Mucosa of stomach (tissue), 1 donor: ENCODE measurements around the gene KRT6B.

Source experiments
- H3K27me3 ChIP-seq: one replicate; pipeline ENCODE4 v1.7.0; 2013; ENCODE audit warnings: mild to moderate bottlenecking, low read length; ENCODE audit not compliant: control insufficient read depth, insufficient read depth
- H3K36me3 ChIP-seq: one replicate; pipeline ENCODE4 v1.7.0; 2013; ENCODE audit warnings: low read length; ENCODE audit not compliant: control insufficient read depth, insufficient read depth
- H3K4me1 ChIP-seq: one replicate; pipeline ENCODE4 v1.7.0; 2013; ENCODE audit warnings: mild to moderate bottlenecking, low read length; ENCODE audit not compliant: control insufficient read depth, insufficient read depth
- H3K4me3 ChIP-seq: one replicate; pipeline ENCODE4 v1.7.0; 2013; ENCODE audit warnings: low read length
- H3K9ac ChIP-seq: one replicate; pipeline ENCODE4 v1.7.0; 2013; ENCODE audit warnings: mild to moderate bottlenecking, low read length, moderate library complexity
- H3K9me3 ChIP-seq: one replicate; pipeline ENCODE4 v1.7.0; 2013; ENCODE audit warnings: mild to moderate bottlenecking, low read length, moderate library complexity; ENCODE audit not compliant: control insufficient read depth
- donor health status: Pancreatic carcinoma.

The KRT6B gene

GRCh38 chr12:52441320-52441911, 10.5 kb downstream of the KRT6B start:
- Histone ChIP-seq H3K4me1 (peaks cover 25% of the 10 kb centered on the region), H3K27me3 (no peaks in the 10 kb centered on the region), H3K4me3 (no peak overlapping the region), H3K36me3 (no peaks in the 10 kb centered on the region), H3K9me3 (no peaks in the 10 kb centered on the region), H3K9ac (no peak overlapping the region)

DNA sequence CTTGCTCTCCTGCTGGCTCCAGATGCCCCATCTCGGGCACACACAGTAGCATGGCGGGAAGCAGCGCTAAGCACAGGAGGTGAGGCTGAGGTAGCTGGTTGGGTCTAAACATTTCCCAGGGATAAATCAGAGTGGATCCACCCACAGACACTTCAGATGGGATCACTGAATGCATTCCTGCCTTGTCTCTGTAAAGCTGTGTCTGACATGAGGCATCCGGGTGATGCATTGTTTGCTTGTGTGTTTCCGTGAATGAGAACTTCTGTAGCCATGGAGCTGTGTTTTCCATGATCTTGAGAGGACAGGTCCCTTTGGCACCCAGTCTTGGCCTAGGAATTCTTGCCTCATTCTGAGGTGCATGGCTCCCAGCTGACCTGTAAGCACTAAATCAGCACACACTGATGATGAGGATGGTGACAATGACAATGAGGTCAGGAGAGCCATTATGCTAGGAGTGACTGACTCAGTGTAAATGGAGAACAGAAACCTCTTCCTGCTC, 11.1 kb downstream of the KRT6B start:
- Histone ChIP-seq H3K9ac (no peak overlapping the region), H3K36me3 (no peaks in the 10 kb centered on the region), H3K4me3 (no peak overlapping the region), H3K4me1 (peaks cover 30% of the 10 kb centered on the region), H3K9me3 (no peaks in the 10 kb centered on the region), H3K27me3 (no peaks in the 10 kb centered on the region)

DNA sequence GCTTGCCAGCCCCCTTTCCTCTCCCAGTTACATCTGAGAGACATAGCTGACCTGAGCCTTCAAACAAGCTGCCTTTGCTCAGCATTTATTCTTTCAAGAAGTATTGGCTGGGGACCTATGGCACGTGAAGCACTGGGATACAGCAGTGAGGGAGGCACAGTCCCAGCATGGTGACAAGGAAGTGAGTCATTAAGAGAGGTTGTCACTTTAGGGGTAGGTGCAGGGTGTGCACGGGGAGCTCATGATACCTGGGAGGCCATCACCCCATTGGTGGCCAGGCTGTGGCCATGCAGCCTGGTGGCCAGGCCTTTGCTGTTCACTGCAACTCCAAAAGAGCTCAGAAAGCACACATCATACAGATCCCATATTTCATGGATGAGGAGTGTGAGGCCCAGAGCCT, 12.1 kb downstream of the KRT6B start:
- H3K36me3 ChIP-seq = no peaks in the 10 kb centered on the region
- H3K4me3 ChIP-seq = no peak overlapping the region
- no peaks in the 10 kb centered on the region for H3K27me3 ChIP-seq
- H3K9ac ChIP-seq = no peak overlapping the region
- H3K9me3 ChIP-seq = no peaks in the 10 kb centered on the region
- peaks cover 39% of the 10 kb centered on the region for H3K4me1 ChIP-seq

- H3K27me3 ChIP-seq = no peaks in the 10 kb centered on the region
- no peaks in the 10 kb centered on the region for H3K36me3 ChIP-seq
- H3K9ac ChIP-seq = no peak overlapping the region
- H3K4me1 ChIP-seq = peaks cover 37% of the 10 kb centered on the region
- no peaks in the 10 kb centered on the region for H3K9me3 ChIP-seq
- H3K4me3 ChIP-seq = no peak overlapping the region
Observed at GRCh38 chr12:52439420-52439819, 12.5 kb downstream of the KRT6B start.

GRCh38 chr12:52438305-52439301, 13.3 kb downstream of the KRT6B start:
- H3K36me3 ChIP-seq = no peaks in the 10 kb centered on the region
- H3K9me3 ChIP-seq = no peaks in the 10 kb centered on the region
- H3K9ac ChIP-seq = no peak overlapping the region
- no peak overlapping the region for H3K4me3 ChIP-seq
- H3K27me3 ChIP-seq = no peaks in the 10 kb centered on the region
- H3K4me1 ChIP-seq = peaks cover 34% of the 10 kb centered on the region

DNA sequence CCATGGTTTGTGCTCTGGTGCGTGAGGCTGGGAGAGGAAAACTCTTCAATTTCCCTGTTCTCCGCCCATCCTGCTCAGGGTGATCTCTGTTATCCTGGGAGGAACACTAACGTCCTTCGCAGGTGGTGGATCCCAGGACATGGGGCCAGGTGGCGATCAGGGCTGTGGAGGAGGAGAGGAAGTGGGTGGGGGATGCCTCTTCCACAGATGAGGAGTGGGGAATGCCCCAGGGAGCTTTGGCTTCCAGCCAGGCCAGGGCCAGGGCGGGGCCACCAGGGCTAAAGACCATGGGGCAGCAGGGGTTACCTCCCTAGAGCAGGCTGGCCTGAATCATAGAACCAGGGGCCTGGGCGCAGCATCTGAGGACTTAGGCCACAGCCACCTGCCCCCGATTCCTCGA, 14.4 kb downstream of the KRT6B start:
- no peaks in the 10 kb centered on the region for H3K36me3 ChIP-seq
- no peaks in the 10 kb centered on the region for H3K27me3 ChIP-seq
- no peaks in the 10 kb centered on the region for H3K9me3 ChIP-seq
- H3K4me1 ChIP-seq = peaks cover 34% of the 10 kb centered on the region
- no peak overlapping the region for H3K4me3 ChIP-seq
- H3K9ac ChIP-seq = no peak overlapping the region

- no peaks in the 10 kb centered on the region for H3K27me3 ChIP-seq
Observed at GRCh38 chr12:52436828-52437474, 15.0 kb downstream of the KRT6B start.

GRCh38 chr12:52436000-52436827, 15.7 kb downstream of the KRT6B start:
- Histone ChIP-seq H3K4me1 (peaks cover 34% of the 10 kb centered on the region), H3K36me3 (no peaks in the 10 kb centered on the region), H3K9ac (no peak overlapping the region), H3K4me3 (no peak overlapping the region), H3K9me3 (no peaks in the 10 kb centered on the region), H3K27me3 (peaks cover 3% of the 10 kb centered on the region)

More at GRCh38 chr12:52436828-52437474, 15.0 kb downstream of the KRT6B start:
- Histone ChIP-seq H3K9ac (no peak overlapping the region), H3K9me3 (no peaks in the 10 kb centered on the region), H3K4me3 (no peak overlapping the region), H3K4me1 (peaks cover 34% of the 10 kb centered on the region), H3K36me3 (no peaks in the 10 kb centered on the region)

DNA sequence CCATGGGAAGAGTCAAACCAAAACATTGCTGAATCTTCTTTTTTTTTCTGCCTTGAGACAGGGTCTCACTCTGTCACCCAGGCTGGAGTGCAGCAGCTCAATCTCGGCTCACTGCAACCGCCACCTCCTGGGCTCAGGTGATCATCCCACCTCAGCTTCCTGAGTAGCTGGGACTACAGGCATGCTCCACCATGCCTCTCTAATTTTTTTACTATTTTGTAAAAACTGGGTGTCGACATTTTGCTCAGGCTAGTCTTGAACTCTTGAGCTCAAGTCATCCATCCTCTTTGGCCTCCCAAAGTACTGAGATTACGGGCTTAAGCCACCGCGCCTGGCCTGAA, 16.3 kb downstream of the KRT6B start:
- no peak overlapping the region for H3K4me3 ChIP-seq
- peaks cover 7% of the 10 kb centered on the region for H3K27me3 ChIP-seq
- no peaks in the 10 kb centered on the region for H3K36me3 ChIP-seq
- H3K9me3 ChIP-seq = no peaks in the 10 kb centered on the region
- no peak overlapping the region for H3K9ac ChIP-seq
- H3K4me1 ChIP-seq = peaks cover 34% of the 10 kb centered on the region

DNA sequence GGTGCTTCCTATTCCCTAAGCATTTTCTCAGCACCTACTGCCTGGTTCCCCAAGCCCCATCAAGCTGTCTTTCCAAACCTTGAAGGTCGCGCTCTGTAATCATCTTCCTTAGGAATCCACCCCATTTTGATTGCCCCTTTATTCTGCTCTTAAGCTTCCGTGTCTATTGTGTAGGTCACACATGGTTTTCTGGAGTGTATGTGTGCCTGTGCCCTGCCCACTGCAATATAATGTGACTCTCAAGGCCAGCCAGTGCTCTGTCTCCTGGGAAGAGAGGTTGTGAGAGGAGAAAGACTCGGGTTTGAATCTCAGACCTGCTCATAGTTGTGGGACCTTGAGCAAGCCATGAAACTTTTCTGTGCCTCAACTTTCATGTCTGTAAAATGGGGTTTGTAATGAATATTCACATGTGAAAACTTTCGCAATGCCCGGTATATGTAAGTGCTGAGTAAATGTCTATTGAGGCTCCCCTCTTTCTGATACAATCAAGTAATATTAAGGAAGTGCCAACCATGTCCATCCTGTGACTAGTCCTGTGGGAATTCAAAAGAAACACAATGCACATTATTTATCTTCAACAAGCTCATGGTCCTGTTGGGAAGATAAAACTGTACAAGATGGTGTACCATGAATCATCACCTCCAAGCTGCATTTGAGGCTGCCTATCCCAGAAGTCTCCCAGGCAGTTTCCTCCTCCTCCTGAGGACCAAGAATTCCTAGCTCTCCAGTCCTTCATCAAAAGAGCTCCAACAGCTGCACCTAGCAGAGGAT, 17.0 kb downstream of the KRT6B start:
- Histone ChIP-seq H3K9ac (no peak overlapping the region), H3K27me3 (peaks cover 7% of the 10 kb centered on the region), H3K9me3 (no peaks in the 10 kb centered on the region), H3K36me3 (no peaks in the 10 kb centered on the region), H3K4me3 (no peak overlapping the region), H3K4me1 (peaks cover 34% of the 10 kb centered on the region)
